Calu3 (cell line): Measurements from ENCODE around the gene RAP1GAP2. TPM values are rescaled to one million over a fixed set of nuclear protein-coding genes. Genes with fewer than 3 reads are reported as not detected.

Source experiments
- BruUV-seq: library from RNA; stranded (reverse); fragments of 400-500 nt; replicated peaks from 2 replicates; lab custom pipeline; 2021; lab: Mats Ljungman, UMichigan
- CTCF ChIA-PET: fragments of 300-600 bp; sonication (Branson Sonifier 250); formaldehyde crosslinking; loops from one replicate; lab custom pipeline; 2022; ENCODE audit warnings: antibody characterized with exemption; lab: Charles Lee
- DNase-seq: peaks from one replicate; pipeline ENCODE4 v3.0.0; 2022
- H3K27ac Mint-ChIP-seq: one replicate; pipeline ENCODE4 v1.8.0; 2022; ENCODE audit warnings: mixed read lengths; ENCODE audit not compliant: unreplicated experiment
- H3K27me3 Mint-ChIP-seq: one replicate; pipeline ENCODE4 v1.8.0; 2022; ENCODE audit warnings: mixed read lengths; ENCODE audit not compliant: unreplicated experiment
- H3K36me3 Mint-ChIP-seq: one replicate; pipeline ENCODE4 v1.8.0; 2022; ENCODE audit warnings: mild to moderate bottlenecking, moderate library complexity, mixed read lengths; ENCODE audit not compliant: insufficient read depth, unreplicated experiment
- H3K4me1 Mint-ChIP-seq: one replicate; pipeline ENCODE4 v1.8.0; 2022; ENCODE audit warnings: mild to moderate bottlenecking, low read depth, mixed read lengths; ENCODE audit not compliant: unreplicated experiment
- H3K4me3 Mint-ChIP-seq: one replicate; pipeline ENCODE4 v1.8.0; 2022; ENCODE audit warnings: mild to moderate bottlenecking, low read depth, moderate library complexity, mixed read lengths; ENCODE audit not compliant: unreplicated experiment
- H3K9me3 Mint-ChIP-seq: one replicate; pipeline ENCODE4 v1.8.0; 2022; ENCODE audit warnings: low read depth, mixed read lengths; ENCODE audit not compliant: unreplicated experiment
- intact Hi-C: fragments of 100-400 bp; cut with micrococcal nuclease; formaldehyde crosslinking; loops from one replicate; pipeline ENCODE4 v1.10.0; 2022; ENCODE audit not compliant: unreplicated experiment
- total RNA-seq: library from RNA; stranded (reverse); gene quantifications from 2 replicates; pipeline ENCODE4 v1.2.3, GENCODE V29; 2022
- TF ChIP-seq, protein P1 (sequence below): fragments of 200-600 bp; IDR thresholded peaks from one replicate; pipeline ENCODE4 v1.8.0; 2022; ENCODE audit warnings: antibody characterized with exemption; ENCODE audit not compliant: unreplicated experiment

The RAP1GAP2 gene
- total RNA-seq, 1 experiment from 2014 or later: 38.4 TPM

DNA sequence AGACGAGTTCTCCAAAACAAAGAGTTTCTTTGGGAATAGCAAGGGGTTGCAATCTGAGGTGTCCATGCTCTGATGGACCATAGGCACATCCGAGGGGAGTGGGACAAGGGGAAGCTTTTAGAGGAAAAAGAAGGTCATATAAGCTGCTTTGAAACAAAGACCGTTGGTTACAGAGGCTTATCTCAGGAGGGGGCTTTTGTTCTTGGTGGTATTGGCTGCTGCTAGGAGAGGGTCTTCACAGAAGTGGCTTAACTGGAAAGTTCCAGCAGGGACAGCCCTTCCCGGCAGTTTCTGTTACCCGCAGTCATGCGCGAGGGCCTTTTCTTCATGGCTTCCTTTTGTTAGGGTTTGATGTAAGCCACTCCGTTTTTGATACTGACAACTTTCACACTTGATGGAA lies 76.0 kb downstream of the RAP1GAP2 start:
- H3K27ac Mint-ChIP-seq: no peak overlapping the region
- no peaks in the 10 kb centered on the region for H3K9me3 Mint-ChIP-seq
- H3K4me1 Mint-ChIP-seq: no peaks in the 10 kb centered on the region
- no peaks in the 10 kb centered on the region for H3K36me3 Mint-ChIP-seq
- TF ChIP-seq, protein P1, sequence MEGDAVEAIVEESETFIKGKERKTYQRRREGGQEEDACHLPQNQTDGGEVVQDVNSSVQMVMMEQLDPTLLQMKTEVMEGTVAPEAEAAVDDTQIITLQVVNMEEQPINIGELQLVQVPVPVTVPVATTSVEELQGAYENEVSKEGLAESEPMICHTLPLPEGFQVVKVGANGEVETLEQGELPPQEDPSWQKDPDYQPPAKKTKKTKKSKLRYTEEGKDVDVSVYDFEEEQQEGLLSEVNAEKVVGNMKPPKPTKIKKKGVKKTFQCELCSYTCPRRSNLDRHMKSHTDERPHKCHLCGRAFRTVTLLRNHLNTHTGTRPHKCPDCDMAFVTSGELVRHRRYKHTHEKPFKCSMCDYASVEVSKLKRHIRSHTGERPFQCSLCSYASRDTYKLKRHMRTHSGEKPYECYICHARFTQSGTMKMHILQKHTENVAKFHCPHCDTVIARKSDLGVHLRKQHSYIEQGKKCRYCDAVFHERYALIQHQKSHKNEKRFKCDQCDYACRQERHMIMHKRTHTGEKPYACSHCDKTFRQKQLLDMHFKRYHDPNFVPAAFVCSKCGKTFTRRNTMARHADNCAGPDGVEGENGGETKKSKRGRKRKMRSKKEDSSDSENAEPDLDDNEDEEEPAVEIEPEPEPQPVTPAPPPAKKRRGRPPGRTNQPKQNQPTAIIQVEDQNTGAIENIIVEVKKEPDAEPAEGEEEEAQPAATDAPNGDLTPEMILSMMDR: no peak
- BruUV-seq: no TSS peak
- intact Hi-C loops: no loop called here
- no peak overlapping the region for H3K4me3 Mint-ChIP-seq
- CTCF ChIA-PET: no interaction called here
- DNase-seq: no peak
- no peaks in the 10 kb centered on the region for H3K27me3 Mint-ChIP-seq

DNA sequence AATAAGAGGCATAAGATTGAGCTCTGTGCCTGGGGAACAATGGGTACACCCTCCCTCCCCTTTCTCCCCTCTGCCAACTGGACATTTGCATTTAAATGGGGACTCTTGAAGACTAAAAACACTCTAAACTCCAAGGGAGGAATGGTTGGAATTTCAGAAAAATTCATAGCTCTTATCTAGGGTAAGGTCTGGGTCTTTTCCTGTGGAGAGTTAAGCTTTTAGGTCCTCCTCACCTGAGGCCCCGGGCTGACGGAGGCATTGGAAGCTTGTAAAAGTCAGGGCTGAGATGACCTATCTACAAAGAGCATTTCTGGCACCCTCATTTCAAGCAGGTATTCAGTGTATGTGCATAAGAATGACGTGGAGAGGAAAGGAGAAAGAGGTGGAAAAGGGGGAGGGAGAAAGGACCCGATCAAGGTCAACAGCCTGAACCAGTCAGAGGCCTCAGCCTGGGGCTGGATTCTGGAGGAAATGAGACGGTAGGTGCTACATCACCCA lies 78.0 kb downstream of the RAP1GAP2 start:
- Mint-ChIP-seq H3K4me1 (no peaks in the 10 kb centered on the region), H3K27me3 (no peaks in the 10 kb centered on the region), H3K9me3 (no peaks in the 10 kb centered on the region), H3K27ac (no peak overlapping the region), H3K4me3 (no peak overlapping the region), H3K36me3 (no peaks in the 10 kb centered on the region)
- intact Hi-C loops: no loop called here
- no peak for DNase-seq
- CTCF ChIA-PET: interaction anchor here (0.6 to 1.0 kb wide), 2 partner anchors 12 to 17 kb away, joined by 4 to 5 read pairs; no protein-coding TSS in a partner anchor
- TF ChIP-seq, protein P1: no peak
- no TSS peak for BruUV-seq

DNA sequence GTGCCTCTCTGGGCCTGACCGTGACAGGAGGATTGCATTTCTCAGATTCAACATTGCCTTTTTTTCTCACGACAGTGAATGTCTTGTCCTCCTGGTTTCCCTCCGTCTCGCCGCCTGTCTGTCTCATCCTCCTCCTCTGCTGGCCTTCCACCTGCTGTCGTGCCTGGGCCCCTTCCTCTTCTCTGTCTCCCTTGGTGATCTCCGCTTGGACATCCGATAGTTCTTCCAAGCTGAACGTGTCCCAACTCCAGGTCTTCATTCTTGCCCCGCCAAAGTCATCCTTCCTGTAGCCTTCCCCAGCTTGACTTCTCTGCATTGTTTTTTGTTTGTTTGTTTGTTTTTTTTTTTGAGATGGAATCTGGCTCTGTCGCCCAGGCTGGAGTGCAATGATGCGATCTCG lies 79.4 kb downstream of the RAP1GAP2 start:
- Mint-ChIP-seq H3K36me3 (no peaks in the 10 kb centered on the region), H3K9me3 (no peaks in the 10 kb centered on the region), H3K27me3 (no peaks in the 10 kb centered on the region), H3K4me1 (no peaks in the 10 kb centered on the region), H3K27ac (no peak overlapping the region), H3K4me3 (no peak overlapping the region)
- no TSS peak for BruUV-seq
- DNase-seq: no peak
- intact Hi-C loops: no loop called here
- TF ChIP-seq, protein P1: no peak
- CTCF ChIA-PET: no interaction called here

DNA sequence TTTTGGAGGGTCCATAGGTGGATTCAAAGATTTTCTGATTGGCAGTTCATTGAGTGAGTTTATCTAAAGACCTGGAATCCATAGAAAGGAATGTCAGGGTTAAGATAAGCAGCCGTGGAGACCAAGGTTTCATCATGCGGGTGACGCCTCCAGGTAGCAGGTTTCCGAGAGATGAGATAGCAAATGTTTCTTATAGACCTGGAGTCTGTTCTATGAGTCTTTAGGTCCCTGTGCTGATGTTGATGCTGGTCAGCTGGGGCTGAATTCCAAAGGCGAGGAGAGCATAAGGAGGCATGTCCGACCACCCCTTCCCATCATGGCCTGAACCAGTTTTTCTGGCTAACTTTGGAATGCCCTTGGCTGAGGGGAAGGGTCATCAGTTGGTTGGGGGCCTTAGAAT lies 80.2 kb downstream of the RAP1GAP2 start:
- TF ChIP-seq, protein P1: no peak
- intact Hi-C loops: no loop called here

More for the DNA sequence above, 80.2 kb downstream of the RAP1GAP2 start:
- Mint-ChIP-seq H3K27ac (no peak overlapping the region), H3K27me3 (no peaks in the 10 kb centered on the region), H3K9me3 (no peaks in the 10 kb centered on the region), H3K36me3 (no peaks in the 10 kb centered on the region), H3K4me3 (no peak overlapping the region), H3K4me1 (no peaks in the 10 kb centered on the region)
- no peak for DNase-seq
- BruUV-seq: no TSS peak
- CTCF ChIA-PET: no interaction called here
